GM12873 (cell line): ENCODE data around the gene GPC5.

Experiments used
- CTCF ChIP-seq: IDR thresholded peaks from 2 replicates; pipeline ENCODE4 v1.5.1; 2012; ENCODE audit warnings: low read depth, mild to moderate bottlenecking, moderate library complexity, low read length, control low read depth; ENCODE audit not compliant: insufficient read depth; ENCODE audit errors: missing control alignments

Gene GPC5

DNA sequence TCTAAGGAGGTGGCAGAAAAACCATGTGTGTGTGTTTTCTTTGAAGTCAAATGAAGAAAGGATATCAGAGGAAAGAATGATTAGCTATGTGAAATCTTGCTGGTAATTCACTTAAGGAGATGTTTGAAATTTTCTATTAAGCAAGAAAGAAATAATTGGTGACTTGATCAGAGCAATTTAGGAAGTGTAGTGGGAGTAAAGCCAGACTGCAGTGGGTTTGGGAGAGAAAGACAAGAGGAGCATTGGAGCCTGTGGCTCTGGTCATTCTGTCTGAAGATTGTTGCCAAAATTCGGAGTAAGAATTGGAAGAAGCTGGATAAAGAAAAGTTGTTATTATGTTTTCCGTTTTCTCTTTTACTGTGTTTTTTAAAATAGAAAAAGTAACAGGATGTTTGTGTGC lies 640.5 kb downstream of the GPC5 start:
- TF ChIP-seq CTCF: no peak

- no peak for TF ChIP-seq CTCF
Observed at GRCh38 chr13:92042522-92042921, 644.1 kb downstream of the GPC5 start.

GRCh38 chr13:92044351-92044750 lies 645.9 kb downstream of the GPC5 start:
- TF ChIP-seq CTCF: no peak

DNA sequence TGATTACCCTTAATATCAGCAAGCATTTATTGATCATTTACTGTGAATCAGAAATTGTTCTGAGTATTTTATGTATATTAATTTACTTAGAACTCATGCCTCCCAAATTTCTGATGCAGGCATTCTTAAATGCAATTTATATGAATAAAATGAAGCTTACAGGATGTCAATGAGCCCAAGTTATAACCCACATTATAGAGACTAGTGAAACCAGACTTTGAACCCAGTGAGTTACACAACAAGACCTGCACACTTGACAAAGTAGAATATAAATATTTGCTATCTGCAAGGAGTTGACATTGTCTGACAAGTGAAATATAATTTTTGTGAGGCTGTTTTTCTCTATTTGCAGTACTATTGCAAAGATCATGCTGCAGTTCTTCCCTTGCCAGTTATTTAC lies 656.0 kb downstream of the GPC5 start:
- no peak for TF ChIP-seq CTCF

DNA sequence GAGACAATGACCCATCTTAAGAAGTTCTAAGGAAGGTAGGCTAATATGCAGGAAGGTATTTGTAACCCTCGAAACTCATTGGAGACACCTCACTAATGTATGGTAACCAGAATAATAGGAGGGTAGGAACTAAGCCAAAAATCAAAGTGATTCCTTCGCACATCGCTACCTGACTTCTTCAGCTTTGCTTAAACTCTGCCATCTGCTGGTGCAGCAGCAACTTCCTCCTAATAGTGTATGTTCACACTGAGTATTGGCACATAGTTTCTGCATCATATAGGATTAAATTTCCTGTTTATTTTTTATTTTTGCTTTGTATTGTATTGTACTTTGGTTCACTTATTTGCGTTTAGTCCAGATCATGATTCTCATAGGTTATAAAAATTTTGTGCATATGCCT lies 676.2 kb downstream of the GPC5 start:
- peak; percentile 43 for TF ChIP-seq CTCF

- TF ChIP-seq CTCF: no peak
Observed at GRCh38 chr13:92097337-92097903, 699.0 kb downstream of the GPC5 start.

- no peak for TF ChIP-seq CTCF
Observed at GRCh38 chr13:92101801-92102200, 703.4 kb downstream of the GPC5 start.
